ENCODE results near the gene ELF5.

- TF ChIP-seq TAF1 (IDR thresholded peaks at IDR 0.05; ENCODE audit: low read depth, low read length) (no peak; the same call in 1 of the 2 replicates), POLR2AphosphoS5 (IDR thresholded peaks at IDR 0.05; ENCODE audit: low read depth, low read length) (peak; percentile 60; the same call in 1 of the 2 replicates), POLR2A (IDR thresholded peaks at IDR 0.05; ENCODE audit: low read depth, low read length) (peak; percentile 41; the same call in 1 of the 2 replicates), POU2F2 (IDR thresholded peaks at IDR 0.05; ENCODE audit: low read depth, low read length) (no peak), PAX5 (IDR thresholded peaks at IDR 0.05; ENCODE audit: insufficient read depth, low read length, severe bottlenecking) (no peak), SPI1 (IDR thresholded peaks at IDR 0.05; ENCODE audit: low read depth, low read length) (peak; percentile 66)
These were observed 74.8 kb downstream of the ELF5 start, which contains the start of gene CAT for GRCh38 chr11:34438529-34439507.

All from GM12891 (cell line).